ENCODE results near the gene LGI4. TPM values are rescaled to one million over a fixed set of nuclear protein-coding genes. Genes with fewer than 3 reads are reported as not detected.
A peak's percentile ranks its signal among the peaks of the same experiment; 100 is the strongest.

LGI4 gene
- total and polyA plus RNA-seq, 2 donors (not counting 1 experiment from before 2014, with no cell fraction given): 0.17 to 0.19 TPM

DNA sequence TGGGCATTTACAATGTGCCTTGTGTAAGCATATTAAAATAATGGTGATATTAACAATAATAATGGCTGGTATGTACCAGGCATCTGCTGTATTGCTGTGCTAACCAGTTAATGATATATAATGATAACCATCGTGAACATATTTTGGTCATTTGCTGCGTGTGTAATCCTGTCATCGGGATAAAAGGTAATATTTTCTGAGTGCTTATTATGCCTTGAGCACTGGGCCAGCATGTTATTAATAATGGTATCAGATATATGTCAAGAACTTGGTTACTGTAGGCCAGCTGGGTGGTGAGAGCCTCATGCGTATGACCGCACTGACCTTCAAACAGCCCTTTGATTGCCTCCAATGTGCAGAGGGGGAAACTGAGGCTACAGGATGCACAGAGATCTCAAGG lies 41.4 kb downstream of the LGI4 start:
- Histone ChIP-seq H3K4me1 (ENCODE audit: control insufficient read depth, extremely low read depth, insufficient read depth, low read length) (peaks cover 2% of the 10 kb centered on the region), H3K79me2 (ENCODE audit: control insufficient read depth, insufficient read depth, low read length) (no peaks in the 10 kb centered on the region), H4K20me1 (ENCODE audit: control insufficient read depth, extremely low read depth, insufficient read depth, low read length) (no peaks in the 10 kb centered on the region), H3K36me3 (ENCODE audit: control insufficient read depth, insufficient read depth, low read length) (no peaks in the 10 kb centered on the region), H3K4me2 (ENCODE audit: extremely low read depth, insufficient read depth, low read length) (no peak overlapping the region), H3K9ac (ENCODE audit: insufficient read depth, low read length) (no peak overlapping the region), H3K27ac (ENCODE audit: insufficient read depth, low read length) (no peak overlapping the region), H3K27me3 (ENCODE audit: control insufficient read depth, insufficient read depth, low read length) (no peaks in the 10 kb centered on the region), H3K9me3 (ENCODE audit: control insufficient read depth, insufficient read depth, low read depth, low read length) (no peaks in the 10 kb centered on the region), H2AFZ (ENCODE audit: low read length) (no peak overlapping the region), H3K4me3 (replicated peaks in 1 of 4; ENCODE audit: control extremely low read depth in 1 of 4, insufficient read depth in 1 of 4, low read depth in 3 of 4, low read length in 4 of 4) (no peak overlapping the region)
- TF ChIP-seq, protein P1, sequence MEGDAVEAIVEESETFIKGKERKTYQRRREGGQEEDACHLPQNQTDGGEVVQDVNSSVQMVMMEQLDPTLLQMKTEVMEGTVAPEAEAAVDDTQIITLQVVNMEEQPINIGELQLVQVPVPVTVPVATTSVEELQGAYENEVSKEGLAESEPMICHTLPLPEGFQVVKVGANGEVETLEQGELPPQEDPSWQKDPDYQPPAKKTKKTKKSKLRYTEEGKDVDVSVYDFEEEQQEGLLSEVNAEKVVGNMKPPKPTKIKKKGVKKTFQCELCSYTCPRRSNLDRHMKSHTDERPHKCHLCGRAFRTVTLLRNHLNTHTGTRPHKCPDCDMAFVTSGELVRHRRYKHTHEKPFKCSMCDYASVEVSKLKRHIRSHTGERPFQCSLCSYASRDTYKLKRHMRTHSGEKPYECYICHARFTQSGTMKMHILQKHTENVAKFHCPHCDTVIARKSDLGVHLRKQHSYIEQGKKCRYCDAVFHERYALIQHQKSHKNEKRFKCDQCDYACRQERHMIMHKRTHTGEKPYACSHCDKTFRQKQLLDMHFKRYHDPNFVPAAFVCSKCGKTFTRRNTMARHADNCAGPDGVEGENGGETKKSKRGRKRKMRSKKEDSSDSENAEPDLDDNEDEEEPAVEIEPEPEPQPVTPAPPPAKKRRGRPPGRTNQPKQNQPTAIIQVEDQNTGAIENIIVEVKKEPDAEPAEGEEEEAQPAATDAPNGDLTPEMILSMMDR (conservative IDR thresholded peaks at IDR 0.05 in 1 of 2, IDR thresholded peaks at IDR 0.05 in 1 of 2; ENCODE audit: low read depth in 1 of 2, low read length in 2 of 2): no peak
- TF ChIP-seq EZH2 (IDR thresholded peaks at IDR 0.05; ENCODE audit: low read length, missing control alignments): no peak
- DNase-seq (ENCODE audit: low read depth in 2 of 2): no peak

- Histone ChIP-seq H3K9me3 (ENCODE audit: control insufficient read depth, insufficient read depth, low read depth, low read length) (no peaks in the 10 kb centered on the region), H3K36me3 (ENCODE audit: control insufficient read depth, insufficient read depth, low read length) (no peaks in the 10 kb centered on the region), H3K27ac (ENCODE audit: insufficient read depth, low read length) (no peak overlapping the region), H3K9ac (ENCODE audit: insufficient read depth, low read length) (no peak overlapping the region), H3K79me2 (ENCODE audit: control insufficient read depth, insufficient read depth, low read length) (no peaks in the 10 kb centered on the region), H3K4me2 (ENCODE audit: extremely low read depth, insufficient read depth, low read length) (no peak overlapping the region), H2AFZ (ENCODE audit: low read length) (no peak overlapping the region), H3K27me3 (ENCODE audit: control insufficient read depth, insufficient read depth, low read length) (no peaks in the 10 kb centered on the region), H3K4me3 (replicated peaks in 1 of 4; ENCODE audit: control extremely low read depth in 1 of 4, insufficient read depth in 1 of 4, low read depth in 3 of 4, low read length in 4 of 4) (no peak overlapping the region), H4K20me1 (ENCODE audit: control insufficient read depth, extremely low read depth, insufficient read depth, low read length) (no peaks in the 10 kb centered on the region), H3K4me1 (ENCODE audit: control insufficient read depth, extremely low read depth, insufficient read depth, low read length) (peaks cover 3% of the 10 kb centered on the region)
- DNase-seq (ENCODE audit: low read depth in 2 of 2): peak; percentile 44 to 69
- TF ChIP-seq, protein P1 (conservative IDR thresholded peaks at IDR 0.05 in 1 of 2, IDR thresholded peaks at IDR 0.05 in 1 of 2; ENCODE audit: low read depth in 1 of 2, low read length in 2 of 2): peak; percentile 65 to 69
- no peak for TF ChIP-seq EZH2 (IDR thresholded peaks at IDR 0.05; ENCODE audit: low read length, missing control alignments)
Measured at GRCh38 chr19:35090506-35091214, 44.2 kb downstream of the LGI4 start.

DNA sequence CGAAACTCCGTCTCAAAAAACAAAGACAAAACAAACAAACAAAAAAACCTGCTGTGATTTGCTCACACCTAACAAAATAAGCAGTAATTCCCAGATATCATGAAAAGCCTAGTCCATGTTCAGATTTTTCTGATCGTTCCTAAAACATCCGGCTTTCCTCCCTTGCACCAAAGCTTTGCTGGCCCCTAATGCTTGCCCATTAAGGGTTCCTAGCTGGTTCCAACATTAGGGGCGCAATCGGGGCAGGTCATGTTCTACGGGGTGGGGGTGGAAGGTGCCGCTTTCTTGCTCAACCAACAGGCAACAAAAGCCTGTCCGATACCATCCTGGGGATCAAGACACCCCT lies 44.7 kb downstream of the LGI4 start:
- no peaks in the 10 kb centered on the region for H3K79me2 ChIP-seq (ENCODE audit: control insufficient read depth, insufficient read depth, low read length)
- H3K4me1 ChIP-seq (ENCODE audit: control insufficient read depth, extremely low read depth, insufficient read depth, low read length): peaks cover 3% of the 10 kb centered on the region
- H3K36me3 ChIP-seq (ENCODE audit: control insufficient read depth, insufficient read depth, low read length): no peaks in the 10 kb centered on the region
- H3K9me3 ChIP-seq (ENCODE audit: control insufficient read depth, insufficient read depth, low read depth, low read length): no peaks in the 10 kb centered on the region
- H4K20me1 ChIP-seq (ENCODE audit: control insufficient read depth, extremely low read depth, insufficient read depth, low read length): no peaks in the 10 kb centered on the region
- no peak overlapping the region for H2AFZ ChIP-seq (ENCODE audit: low read length)
- no peak overlapping the region for H3K9ac ChIP-seq (ENCODE audit: insufficient read depth, low read length)
- H3K4me3 ChIP-seq (replicated peaks in 1 of 4; ENCODE audit: control extremely low read depth in 1 of 4, insufficient read depth in 1 of 4, low read depth in 3 of 4, low read length in 4 of 4): no peak overlapping the region
- no peak for TF ChIP-seq EZH2 (IDR thresholded peaks at IDR 0.05; ENCODE audit: low read length, missing control alignments)
- TF ChIP-seq, protein P1 (conservative IDR thresholded peaks at IDR 0.05 in 1 of 2, IDR thresholded peaks at IDR 0.05 in 1 of 2; ENCODE audit: low read depth in 1 of 2, low read length in 2 of 2): no peak
- no peak overlapping the region for H3K27ac ChIP-seq (ENCODE audit: insufficient read depth, low read length)
- no peak overlapping the region for H3K4me2 ChIP-seq (ENCODE audit: extremely low read depth, insufficient read depth, low read length)
- DNase-seq (ENCODE audit: low read depth in 2 of 2): no peak
- H3K27me3 ChIP-seq (ENCODE audit: control insufficient read depth, insufficient read depth, low read length): no peaks in the 10 kb centered on the region
